K562 (cell line): Measurements from ENCODE around the gene HGS. TPM values are rescaled to one million over a fixed set of nuclear protein-coding genes. Genes with fewer than 3 reads are reported as not detected.

ENCODE experiments used
- ATAC-seq: fragments of 200-7000 bp; cut with Tn5 transposase; 3 replicates; pipeline ENCODE4 v1.9.1; 2020; ENCODE audit warnings: moderate library complexity
- BruUV-seq: library from RNA; stranded (reverse); fragments of 400-500 nt; replicated peaks from 2 replicates; lab custom pipeline; 2021; lab: Mats Ljungman, UMichigan
- CTCF ChIA-PET: fragments of 300-600 bp; formaldehyde crosslinking; extraction: SDS; loops from one replicate; lab custom pipeline; 2021; ENCODE audit warnings: low intra/inter-chr PET ratio; lab: Yijun Ruan, JAX
- POLR2A ChIA-PET: fragments of 300-600, 350-650 bp; sonication (Branson Sonifier 250); formaldehyde crosslinking; extraction: SDS; loops from one replicate; lab custom pipeline; 2021; ENCODE audit warnings: antibody characterized with exemption, inconsistent platforms; lab: Yijun Ruan, JAX
- DNase-seq, 4 experiments: peaks; one replicate each; pipeline versions ENCODE4 v3.0.0 to v3.0.0-alpha.2; 2011 to 2018; ENCODE audit warnings: low spot score in 3 of 4, mixed read lengths in 3 of 4; ENCODE audit errors: extremely low read depth in 1 of 4
- FAIRE-seq: peaks from 2 replicates; lab custom pipeline; 2011; peaks lifted over from hg19 to GRCh38; lab: Jason Lieb, UNC
- H2AFZ ChIP-seq: 2 replicates; pipeline ENCODE4 v1.6.0; 2011; ENCODE audit warnings: low read depth, low read length, control low read depth, inconsistent platforms
- H3K27ac ChIP-seq: fragments of 200-600 bp; 3 replicates; pipeline ENCODE4 v1.8.0; 2011; ENCODE audit warnings: low read depth, mild to moderate bottlenecking, control low read depth, inconsistent platforms, low read length, moderate library complexity, mixed read lengths; ENCODE audit errors: extremely low read depth
- H3K27me3 ChIP-seq, 2 experiments: fragments of 300-600 bp in 1 of 2; 2 replicates in 1 of 2; 3 replicates in 1 of 2; pipeline versions ENCODE4 v1.6.0 to v1.8.0; 2011; ENCODE audit warnings: inconsistent platforms in 2 of 2, low read length in 2 of 2, mild to moderate bottlenecking in 1 of 2, mixed read lengths in 1 of 2, moderate library complexity in 1 of 2; ENCODE audit not compliant: control insufficient read depth in 2 of 2, insufficient read depth in 2 of 2
- H3K36me3 ChIP-seq: fragments of 300-600 bp; 3 replicates; pipeline ENCODE4 v1.8.0; 2011; ENCODE audit warnings: mild to moderate bottlenecking, low read length, inconsistent platforms; ENCODE audit not compliant: control insufficient read depth, insufficient read depth
- H3K4me1 ChIP-seq, 2 experiments: fragments of 200-600 bp in 1 of 2; replicated peaks in 1 of 2; 2 replicates in 1 of 2; 3 replicates in 1 of 2; pipeline versions ENCODE4 v1.5.1 to v1.8.0; 2011; ENCODE audit warnings: inconsistent platforms in 2 of 2, low read length in 2 of 2, mild to moderate bottlenecking in 1 of 2, mixed read lengths in 1 of 2, moderate library complexity in 1 of 2; ENCODE audit not compliant: control insufficient read depth in 2 of 2, insufficient read depth in 2 of 2
- H3K4me2 ChIP-seq: 2 replicates; pipeline ENCODE4 v1.6.1; 2011; ENCODE audit warnings: low read length, control low read depth, inconsistent platforms, mixed read lengths; ENCODE audit not compliant: insufficient read depth
- H3K4me3 ChIP-seq: fragments of 200-600 bp; sonication (generic), shearing (Covaris generic); 2 replicates; pipeline ENCODE4 v1.5.1; 2016; ENCODE audit warnings: control low read depth, inconsistent platforms
- H3K79me2 ChIP-seq: fragments of 200-600 bp; 3 replicates; pipeline ENCODE4 v1.8.0; 2011; ENCODE audit warnings: low read length, inconsistent platforms; ENCODE audit not compliant: control insufficient read depth, insufficient read depth
- H3K9ac ChIP-seq, 2 experiments: 2 replicates each; pipeline versions ENCODE4 v1.6.0 to v1.6.1; 2011; ENCODE audit warnings: low read depth in 2 of 2, low read length in 2 of 2, control low read depth in 1 of 2, inconsistent platforms in 1 of 2, mild to moderate bottlenecking in 1 of 2, mixed read lengths in 1 of 2; ENCODE audit not compliant: insufficient read depth in 1 of 2
- H3K9me1 ChIP-seq: one replicate; pipeline ENCODE4 v1.6.0; 2011; ENCODE audit warnings: inconsistent platforms, mild to moderate bottlenecking, low read length, moderate library complexity; ENCODE audit not compliant: control insufficient read depth, insufficient read depth
- H3K9me3 ChIP-seq: replicated peaks from 2 replicates; pipeline ENCODE4 v1.5.1; 2011; ENCODE audit warnings: low read depth, low read length, inconsistent platforms; ENCODE audit not compliant: control insufficient read depth, insufficient read depth
- H4K20me1 ChIP-seq: replicated peaks from 2 replicates; pipeline ENCODE4 v1.6.1; 2011; ENCODE audit warnings: low read length, inconsistent platforms, mixed read lengths; ENCODE audit not compliant: control insufficient read depth, insufficient read depth
- ILK ChIP-seq: fragments of 450-650 bp; IDR thresholded peaks from 2 replicates; pipeline ENCODE4 v1.6.1; 2016; ENCODE audit warnings: missing genetic modification characterization, low read depth, mild to moderate bottlenecking, missing compliant biosample characterization, moderate library complexity, borderline replicate concordance
- POLR2G ChIP-seq: fragments of 200-400 bp; formaldehyde crosslinking; IDR thresholded peaks from 2 replicates; pipeline ENCODE4 v1.6.1; 2017; ENCODE audit warnings: low read depth, mild to moderate bottlenecking, antibody characterized with exemption, low read length, moderate library complexity
- SMAD3 ChIP-seq: fragments of 450-650 bp; formaldehyde crosslinking; conservative IDR thresholded peaks from 2 replicates; pipeline ENCODE4 v1.4.0; 2020; ENCODE audit warnings: mild to moderate bottlenecking
- YY1 ChIP-seq, 3 experiments: IDR thresholded peaks; 2 replicates each; pipeline ENCODE4 v1.6.1; 2011; ENCODE audit warnings: low read length in 2 of 3, mild to moderate bottlenecking in 2 of 3, moderate library complexity in 2 of 3, borderline replicate concordance in 1 of 3, control low read depth in 1 of 3, low read depth in 1 of 3; ENCODE audit not compliant: insufficient read depth in 3 of 3, insufficient replicate concordance in 2 of 3, control insufficient read depth in 1 of 3, insufficient read length in 1 of 3; ENCODE audit errors: extremely low read depth in 1 of 3
- WGBS: fragments of 100-300 bp; shearing (Covaris generic); methylation state at CpG from one replicate; pipeline ENCODE4 v1.1.6; 2016; ENCODE audit warnings: low coverage, mixed read lengths; ENCODE audit not compliant: insufficient coverage; ENCODE audit errors: missing lambda C conversion rate; 5-methylcytosine and 5-hydroxymethylcytosine counted together
- in situ Hi-C: fragments of 300-500 bp; cut with MboI; formaldehyde crosslinking; loops from 4 replicates; pipeline ENCODE4 v1.15.0; 2018; ENCODE audit warnings: inconsistent platforms, mixed read lengths
- intact Hi-C: fragments of 100-400 bp; cut with micrococcal nuclease; formaldehyde crosslinking; loops from 2 replicates; pipeline ENCODE4 v1.14.2; 2022
- polyA plus RNA-seq, 8 experiments: library from polyadenylated mRNA; depleted of rRNA in 4 of 8; stranded (reverse) in 5 of 8; unstranded in 3 of 8; fragments of >200 nt; fragmentation: Nextera tagmentation in 2 of 8; fragmentation: Illumina TruSeq in 1 of 8; extraction: Ambion mirVana in 2 of 8; extraction: Trizol in 1 of 8; gene quantifications; 2 replicates each; pipeline versions ENCODE4 v1.2.1 to v1.2.3, GENCODE V29; 2011 to 2014; ENCODE audit warnings: inconsistent platforms in 1 of 8, missing spikeins in 1 of 8
- total RNA-seq, 7 experiments: library from RNA; depleted of rRNA in 6 of 7; stranded (reverse); fragments of >200 nt in 6 of 7; fragmentation: Illumina TruSeq in 2 of 7; extraction: Trizol in 2 of 7; gene quantifications; 2 replicates each; pipeline versions ENCODE4 v1.2.1 to v1.2.3, GENCODE V29; 2011 to 2021; ENCODE audit warnings: low replicate concordance in 1 of 7

Gene HGS
- total and polyA plus RNA-seq, 9 of the 15 experiments (the other 6 are each of a cell fraction or from before 2014, with no cell fraction given), result 3.9 to 176 (median 77.1) TPM

GRCh38 chr17:81727324-81728031 is 43.7 kb downstream of the HGS start:
- FAIRE-seq (no peak), ATAC-seq (no peak), DNase-seq (no peak)
- WGBS, result 86% methylated on average over 19 of the region's 23 CpGs
- Histone ChIP-seq H3K9ac (peak overlapping the region in 1 of 2 experiments; percentile 64; a peak in 2 of 4 replicates), H3K9me3 (no peaks in the 10 kb centered on the region), H3K36me3 (no peaks in the 10 kb centered on the region), H3K79me2 (no peaks in the 10 kb centered on the region), H3K4me2 (no peak overlapping the region), H3K4me3 (no peak overlapping the region), H3K27me3 (no peaks in the 10 kb centered on the region), H3K9me1 (no peaks in the 10 kb centered on the region), H4K20me1 (no peaks in the 10 kb centered on the region; the same call in 1 of the 2 replicates), H3K4me1 (peaks cover 15 to 47% of the 10 kb centered on the region in 2 experiments), H2AFZ (0 out of 2 replicates have a peak overlapping the region, but pooled peaks have one; percentile 26), H3K27ac (no peak overlapping the region)
- intact Hi-C loops, result no loop called here
- CTCF ChIA-PET, result no interaction called here
- POLR2A ChIA-PET, result interaction anchor here (0.6 to 1.3 kb wide), 4 partner anchors 11 to 234 kb away, joined by 3 to 5 read pairs (median 4); partner anchors contain the start of genes NOTUM and SLC25A10
- TF ChIP-seq ILK (tag) (no peak), POLR2G (0 out of 2 replicates have a peak, but pooled peaks have one; percentile 24), SMAD3 (CRISPR knock-in tag) (no peak), YY1 (IDR thresholded peaks at IDR 0.05; ENCODE audit: borderline replicate concordance in 1 of 3, control insufficient read depth in 1 of 3, extremely low read depth in 1 of 3, insufficient read depth in 3 of 3, insufficient read length in 1 of 3, insufficient replicate concordance in 2 of 3, low read depth in 1 of 3, low read length in 2 of 3) (peak in 1 of 3 experiments; percentile 57)
- in situ Hi-C loops, result no loop called here
- BruUV-seq, result no TSS peak
